COLO829 (cell line): ENCODE data around the gene SRPK2.
A peak's percentile ranks its signal among the peaks of the same experiment; 100 is the strongest.
"Not testable (repeated sequence)": the region's sequence is repeated elsewhere in the genome, so short reads cannot be mapped to it uniquely, and the experiment has no call there.

Source experiments
- DNase-seq: peaks from one replicate; pipeline ENCODE4 v3.0.0; 2012; ENCODE audit warnings: low spot score

Gene SRPK2

GRCh38 chr7:105339404-105340323 lies 49.1 kb downstream of the SRPK2 start:
- DNase-seq = no peak

GRCh38 chr7:105337529-105337928 lies 51.2 kb downstream of the SRPK2 start:
- no peak for DNase-seq

GRCh38 chr7:105336009-105336408 lies 52.7 kb downstream of the SRPK2 start:
- DNase-seq = peak; percentile 47

GRCh38 chr7:105332661-105333060 lies 56.1 kb downstream of the SRPK2 start:
- DNase-seq = not testable (repeated sequence)

- no peak for DNase-seq
Measured at GRCh38 chr7:105330526-105330925, 58.2 kb downstream of the SRPK2 start.

GRCh38 chr7:105327201-105327600 lies 61.5 kb downstream of the SRPK2 start:
- no peak for DNase-seq

- DNase-seq = no peak
Measured at GRCh38 chr7:105325216-105325904, 63.4 kb downstream of the SRPK2 start.

- DNase-seq = not testable (repeated sequence)
Measured at GRCh38 chr7:105324606-105325005, 64.1 kb downstream of the SRPK2 start.

GRCh38 chr7:105323366-105323765 lies 65.4 kb downstream of the SRPK2 start:
- DNase-seq = peak; percentile 84

GRCh38 chr7:105322655-105323277 lies 66.0 kb downstream of the SRPK2 start:
- no peak for DNase-seq

- no peak for DNase-seq
Measured at GRCh38 chr7:105321754-105322455, 66.8 kb downstream of the SRPK2 start.

- no peak for DNase-seq
Measured at GRCh38 chr7:105320896-105321295, 67.8 kb downstream of the SRPK2 start.

- DNase-seq = no peak
Measured at GRCh38 chr7:105319578-105319977, 69.1 kb downstream of the SRPK2 start.

- DNase-seq = no peak
Measured at GRCh38 chr7:105316578-105317344, 72.0 kb downstream of the SRPK2 start.

- no peak for DNase-seq
Measured at GRCh38 chr7:105315357-105315756, 73.4 kb downstream of the SRPK2 start.

- DNase-seq = no peak
Measured at GRCh38 chr7:105309235-105310169, 79.2 kb downstream of the SRPK2 start.

GRCh38 chr7:105307163-105307672 lies 81.5 kb downstream of the SRPK2 start:
- DNase-seq = peak; percentile 61

GRCh38 chr7:105306298-105306748 lies 82.4 kb downstream of the SRPK2 start:
- no peak for DNase-seq

- DNase-seq = no peak
Measured at GRCh38 chr7:105305633-105306032, 83.1 kb downstream of the SRPK2 start.
